GM18861 (cell line): ENCODE data around the gene PCF11.
A peak's percentile ranks its signal among the peaks of the same experiment; 100 is the strongest.
"Not testable (repeated sequence)": the region's sequence is repeated elsewhere in the genome, so short reads cannot be mapped to it uniquely, and the experiment has no call there.

ENCODE experiments used
- ATAC-seq: cut with Tn5 transposase; IDR thresholded peaks from one replicate; pipeline ENCODE4 v1.9.1; 2021; ENCODE audit not compliant: unreplicated experiment

Gene PCF11

DNA sequence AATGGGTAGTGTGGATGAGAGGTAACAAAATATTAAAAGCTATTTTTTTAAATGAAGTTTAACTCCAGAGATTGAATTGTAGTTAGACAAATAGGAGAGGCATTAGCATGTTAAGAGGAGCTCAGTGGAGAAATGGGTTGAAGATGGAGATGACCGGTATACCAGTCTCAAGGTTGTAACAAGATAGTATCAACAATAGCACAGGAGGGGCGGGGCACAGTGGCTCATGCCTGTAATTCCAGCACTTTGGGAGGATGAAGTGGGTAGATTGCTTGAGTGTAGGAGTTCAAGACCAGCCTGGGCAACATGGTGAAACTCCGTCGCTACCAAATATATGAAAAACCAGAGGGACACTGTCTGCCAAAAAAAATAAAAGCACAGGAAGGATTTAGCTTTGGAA, 30.5 kb downstream of the PCF11 start:
- ATAC-seq: no peak

GRCh38 chr11:83191491-83191890, 34.6 kb downstream of the PCF11 start:
- ATAC-seq: no peak

DNA sequence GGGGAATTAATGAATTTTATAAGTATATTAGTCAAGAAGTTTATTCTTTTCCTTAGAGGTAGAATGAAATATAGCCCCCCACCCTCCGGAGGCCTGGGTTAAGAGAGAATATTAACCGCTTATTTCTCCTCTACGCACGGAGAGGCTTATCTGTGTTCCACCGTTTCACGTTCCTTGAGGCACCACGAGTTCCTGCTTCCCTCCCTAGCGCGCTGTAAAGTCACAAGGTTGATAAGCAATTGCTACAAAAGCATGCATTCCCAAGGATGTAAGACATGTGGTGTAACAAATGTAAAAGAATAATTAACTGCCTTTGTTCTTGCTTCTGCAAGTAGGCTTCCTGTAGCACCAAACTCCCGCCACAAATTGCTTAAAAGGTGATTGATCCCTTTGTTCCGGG, 35.1 kb downstream of the PCF11 start:
- ATAC-seq: no peak

GRCh38 chr11:83192606-83193245, 35.8 kb downstream of the PCF11 start:
- ATAC-seq: no peak

GRCh38 chr11:83193315-83194280, 36.7 kb downstream of the PCF11 start, which contains the start of gene ANKRD42:
ANKRD42 (plus strand) TSS chr11:83193712; CDS start chr11:83194671, 959 bp downstream.
- peak; percentile 88 for ATAC-seq

DNA sequence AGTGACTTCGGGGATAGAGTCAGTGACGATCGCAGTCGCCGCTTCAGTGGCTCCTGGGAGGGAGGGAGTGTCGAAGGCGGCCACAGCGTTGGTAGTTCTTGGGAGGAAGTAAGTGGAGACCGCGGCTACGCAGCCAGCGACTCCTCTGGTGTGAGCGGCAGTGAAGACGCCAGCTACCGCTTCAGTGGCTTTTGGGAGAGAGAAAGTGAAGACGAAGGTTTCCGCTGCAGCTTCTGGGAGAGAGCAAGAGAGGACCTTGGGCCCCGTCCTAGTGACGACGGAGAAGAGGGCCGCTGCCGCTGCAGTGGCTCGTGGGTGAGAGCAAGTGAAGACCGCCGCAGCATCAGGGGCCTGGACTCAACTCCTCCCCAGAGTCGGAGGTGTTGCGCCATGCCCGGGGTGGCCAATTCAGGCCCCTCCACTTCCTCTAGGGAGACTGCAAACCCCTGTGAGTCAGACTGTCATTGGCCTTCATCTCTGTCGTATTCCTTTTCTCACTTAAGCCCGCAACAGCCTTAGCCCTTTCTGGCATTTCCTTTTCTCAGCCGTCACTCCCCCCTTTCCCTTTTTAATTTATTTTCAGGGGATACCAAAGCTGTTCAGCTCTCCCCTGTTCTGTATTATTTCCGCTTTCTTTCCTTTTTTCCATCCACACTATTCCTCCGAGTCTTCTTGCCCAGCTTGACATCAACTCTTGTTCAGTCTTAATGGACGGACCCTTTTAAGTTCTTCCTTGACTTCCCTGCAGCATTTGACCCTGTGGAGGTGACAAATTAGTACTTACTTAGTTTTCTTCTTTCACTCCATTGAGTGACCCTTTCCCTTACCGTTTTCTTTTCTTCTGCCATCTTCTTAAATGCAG, 37.6 kb downstream of the PCF11 start:
- peak; percentile 51 for ATAC-seq

DNA sequence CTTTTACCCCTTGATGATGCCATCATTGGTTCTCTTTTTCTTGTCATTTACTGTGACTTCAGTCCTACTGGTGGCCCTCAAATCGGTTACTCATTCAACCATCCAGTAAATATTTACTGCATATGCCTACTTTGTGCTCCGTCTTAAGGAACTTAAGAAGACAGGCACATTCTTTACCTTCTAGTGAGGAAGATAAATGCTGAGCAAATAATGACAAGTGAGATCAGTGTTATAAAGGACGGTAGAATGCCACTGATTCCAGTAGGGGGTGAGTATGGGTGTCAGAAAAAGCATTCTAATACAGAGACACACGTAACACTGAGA, 38.2 kb downstream of the PCF11 start:
- ATAC-seq: no peak

DNA sequence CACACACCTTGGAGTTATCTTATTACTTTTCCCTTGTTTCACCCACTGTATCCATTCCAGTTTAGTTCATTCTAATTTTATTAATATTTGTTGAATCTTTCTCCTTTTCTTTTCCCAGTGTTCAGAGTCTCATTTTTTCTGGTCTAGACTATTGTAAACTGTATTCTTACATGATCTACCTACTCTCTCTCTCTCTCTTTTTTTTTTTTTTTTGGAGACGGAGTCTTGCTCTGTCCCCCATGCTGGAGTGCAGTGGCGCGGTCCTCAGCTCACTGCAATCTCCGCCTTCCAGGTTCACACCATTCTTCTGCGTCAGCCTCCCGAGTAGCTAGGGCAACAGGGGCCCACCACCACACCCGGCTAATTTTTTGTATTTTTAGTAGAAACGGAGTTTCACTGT, 38.7 kb downstream of the PCF11 start:
- no peak for ATAC-seq

DNA sequence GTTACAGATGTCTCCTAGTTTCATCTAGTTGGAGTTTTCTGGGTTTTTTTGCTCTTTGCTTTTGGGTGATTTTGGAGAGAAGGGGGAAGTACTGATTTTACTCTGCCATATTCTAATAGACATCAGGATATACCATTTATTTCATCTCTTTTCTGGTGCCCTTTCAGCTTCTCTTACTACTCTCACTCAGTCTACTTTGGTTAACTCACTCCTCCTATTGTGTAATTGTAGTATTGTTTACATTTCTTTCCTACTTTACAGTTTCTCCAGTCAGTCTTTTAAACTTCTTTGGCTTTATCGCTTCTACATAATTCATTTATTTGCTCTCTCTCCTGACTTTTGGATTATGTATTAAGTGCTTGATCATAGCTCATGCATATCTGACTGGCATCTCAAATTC, 43.1 kb downstream of the PCF11 start:
- no peak for ATAC-seq

DNA sequence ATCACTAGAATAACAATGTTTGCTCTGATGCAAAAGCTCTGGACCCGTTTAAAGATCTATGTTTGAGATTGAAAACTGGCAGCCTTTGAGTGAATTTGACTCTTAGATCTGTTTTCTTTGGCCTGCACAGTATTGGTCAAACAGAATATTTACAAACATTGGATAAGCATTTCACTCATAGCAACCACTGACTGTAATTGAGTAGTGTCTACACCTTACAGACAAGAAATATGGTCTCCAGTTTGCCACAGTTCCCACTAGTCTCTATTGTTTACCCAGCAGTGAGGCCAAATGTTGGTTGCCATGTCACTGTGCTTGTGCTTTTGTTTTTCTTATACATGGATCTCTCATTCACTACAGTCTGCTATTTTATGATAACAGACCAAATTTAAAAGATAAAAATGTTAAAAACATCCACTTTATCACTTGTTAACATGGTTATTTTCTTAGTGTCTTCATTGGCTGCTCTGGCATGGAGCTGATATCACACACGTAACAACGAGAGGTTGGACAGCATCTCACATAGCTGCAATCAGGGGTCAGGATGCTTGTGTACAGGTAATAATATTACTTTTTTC, 48.8 kb downstream of the PCF11 start:
- no peak for ATAC-seq

- no peak for ATAC-seq
These were observed 49.3 kb downstream of the PCF11 start for GRCh38 chr11:83206221-83206620.

- not testable (repeated sequence) for ATAC-seq
These were observed 49.9 kb downstream of the PCF11 start for GRCh38 chr11:83206771-83207382.

- ATAC-seq: no peak
These were observed 62.2 kb downstream of the PCF11 start for GRCh38 chr11:83219095-83219494.

GRCh38 chr11:83220260-83220659, 63.3 kb downstream of the PCF11 start:
- ATAC-seq: no peak

DNA sequence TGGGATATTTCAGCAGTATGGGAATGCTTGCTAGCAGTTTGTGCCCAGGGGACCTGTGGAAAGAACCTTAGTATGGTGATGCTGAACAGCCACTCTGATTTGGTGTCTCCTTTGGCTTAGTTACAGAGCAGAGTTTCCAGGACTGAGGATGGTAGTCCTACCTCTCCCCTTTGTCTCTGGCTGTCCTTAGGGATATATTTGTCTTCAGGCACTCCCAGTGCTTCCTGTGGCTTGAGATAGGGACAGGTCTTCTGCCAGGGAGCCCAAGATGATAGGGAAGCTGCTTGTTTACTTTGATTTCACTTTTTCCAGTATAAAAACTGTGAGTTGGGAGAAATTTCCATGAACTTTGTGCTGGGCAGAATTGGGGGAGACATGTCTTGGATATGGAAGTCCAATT, 64.8 kb downstream of the PCF11 start:
- ATAC-seq: no peak

GRCh38 chr11:83222499-83222898, 65.6 kb downstream of the PCF11 start:
- ATAC-seq: no peak

DNA sequence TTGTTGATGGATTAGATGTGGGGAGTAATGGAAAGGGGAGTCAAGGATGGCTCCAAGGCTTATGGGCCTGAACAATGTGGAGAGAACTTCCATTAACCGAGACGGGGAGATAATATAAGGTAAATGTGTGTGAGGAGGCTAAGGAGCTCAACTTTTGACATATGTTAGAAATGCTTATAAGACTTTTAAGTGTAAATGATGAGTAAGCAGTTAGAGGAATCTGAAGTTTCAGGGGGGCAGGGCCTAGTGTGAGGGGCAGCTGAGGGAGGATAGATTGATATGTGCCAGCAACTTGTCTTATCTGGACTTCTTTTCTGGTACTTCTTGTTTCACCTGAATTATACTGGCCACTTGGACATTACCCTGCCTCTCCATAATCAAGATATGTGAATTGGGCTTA, 66.5 kb downstream of the PCF11 start:
- no peak for ATAC-seq

GRCh38 chr11:83235825-83236224, 78.9 kb downstream of the PCF11 start:
- ATAC-seq: no peak
